Activated T-cell treated with anti-CD3 and anti-CD28 coated beads for 1 hour (primary cell): Measurements from ENCODE around the gene PLPP1.
"Not testable (repeated sequence)": the region's sequence is repeated elsewhere in the genome, so short reads cannot be mapped to it uniquely, and the experiment has no call there.

Experiments
- DNase-seq: peaks from one replicate; pipeline ENCODE4 v3.0.0-alpha.2; 2020; ENCODE audit warnings: low read depth

The PLPP1 gene

GRCh38 chr5:55503917-55504316, 30.8 kb downstream of the PLPP1 start:
- DNase-seq = not testable (repeated sequence)

GRCh38 chr5:55502759-55503158, 32.0 kb downstream of the PLPP1 start:
- no peak for DNase-seq

DNA sequence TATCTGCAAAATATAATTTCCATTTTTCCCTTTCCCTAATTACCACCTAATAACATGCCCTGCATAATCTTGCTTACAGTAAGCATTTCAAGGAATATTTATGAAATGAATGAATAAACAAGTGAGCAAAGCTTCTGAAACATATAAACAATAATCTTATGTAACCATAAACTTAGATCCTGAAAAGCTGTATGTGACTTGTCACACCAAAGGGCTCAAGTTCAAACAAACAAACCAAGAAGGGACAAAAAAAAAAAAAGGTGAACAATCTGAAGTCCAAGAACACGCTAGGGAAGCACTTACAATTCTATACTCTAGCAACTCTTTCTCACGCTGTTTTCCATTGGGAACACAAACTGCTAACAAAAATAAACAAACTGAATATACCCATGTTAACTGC, 36.3 kb downstream of the PLPP1 start:
- no peak for DNase-seq

DNA sequence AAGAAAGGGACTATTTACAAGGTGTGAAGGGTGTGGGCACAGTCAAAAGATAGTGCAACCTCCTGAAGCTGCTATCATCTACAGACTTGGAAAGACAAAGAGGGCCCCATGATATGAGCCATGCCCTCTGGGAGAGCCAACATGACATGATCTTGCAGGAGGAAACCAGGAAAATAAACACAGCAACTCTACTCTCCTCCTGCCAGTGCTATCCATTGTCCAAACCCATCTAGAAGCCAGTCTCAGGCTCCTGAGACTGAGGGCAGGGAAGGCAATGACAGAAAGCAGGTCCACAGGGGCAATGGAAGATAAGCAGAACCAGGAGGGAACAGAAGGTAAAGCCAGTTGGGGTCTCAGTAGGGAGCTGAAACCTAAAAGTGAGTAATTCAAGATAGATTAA, 37.1 kb downstream of the PLPP1 start:
- no peak for DNase-seq

DNA sequence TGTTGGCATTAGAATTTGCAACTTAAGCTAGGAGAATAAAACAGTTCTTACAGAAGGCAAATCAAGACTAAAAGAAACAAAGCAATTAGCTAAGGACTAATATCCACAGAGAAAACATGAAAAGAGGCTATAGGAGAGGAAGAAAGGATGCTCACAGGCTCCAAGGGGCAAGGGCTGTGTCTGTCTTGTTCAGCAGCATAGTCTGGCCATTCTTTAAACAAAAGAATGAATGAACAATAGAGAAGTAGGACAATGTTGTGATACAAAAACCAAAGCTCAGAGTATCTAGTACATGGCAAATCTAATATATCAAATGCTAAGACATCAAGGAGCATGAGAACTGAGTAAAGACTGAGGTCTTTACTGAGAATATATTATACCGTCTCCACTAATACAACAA, 39.5 kb downstream of the PLPP1 start:
- no peak for DNase-seq

DNA sequence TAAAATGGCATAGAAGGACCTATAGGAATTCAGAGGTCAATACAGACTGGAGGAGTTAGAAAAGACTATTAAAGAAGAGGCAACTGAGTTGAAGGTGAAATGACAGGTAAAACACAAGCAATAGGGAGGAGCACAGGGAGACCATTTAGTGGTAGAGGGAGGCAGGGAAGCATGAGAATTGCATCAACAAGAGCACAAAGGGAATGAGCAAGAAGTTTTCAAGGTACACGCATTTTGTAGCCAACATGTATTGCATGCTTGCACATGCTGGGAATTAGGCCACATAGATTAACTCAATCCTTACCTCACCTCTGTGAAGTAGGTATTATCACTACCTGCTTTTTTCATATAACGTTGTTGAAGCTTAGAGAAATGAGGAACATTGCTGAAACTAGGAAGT, 42.3 kb downstream of the PLPP1 start:
- DNase-seq = no peak

- no peak for DNase-seq
These were observed 49.7 kb downstream of the PLPP1 start for GRCh38 chr5:55485073-55485472.

GRCh38 chr5:55484531-55484930, 50.2 kb downstream of the PLPP1 start:
- DNase-seq = no peak

GRCh38 chr5:55483885-55484284, 50.9 kb downstream of the PLPP1 start:
- DNase-seq = no peak

DNA sequence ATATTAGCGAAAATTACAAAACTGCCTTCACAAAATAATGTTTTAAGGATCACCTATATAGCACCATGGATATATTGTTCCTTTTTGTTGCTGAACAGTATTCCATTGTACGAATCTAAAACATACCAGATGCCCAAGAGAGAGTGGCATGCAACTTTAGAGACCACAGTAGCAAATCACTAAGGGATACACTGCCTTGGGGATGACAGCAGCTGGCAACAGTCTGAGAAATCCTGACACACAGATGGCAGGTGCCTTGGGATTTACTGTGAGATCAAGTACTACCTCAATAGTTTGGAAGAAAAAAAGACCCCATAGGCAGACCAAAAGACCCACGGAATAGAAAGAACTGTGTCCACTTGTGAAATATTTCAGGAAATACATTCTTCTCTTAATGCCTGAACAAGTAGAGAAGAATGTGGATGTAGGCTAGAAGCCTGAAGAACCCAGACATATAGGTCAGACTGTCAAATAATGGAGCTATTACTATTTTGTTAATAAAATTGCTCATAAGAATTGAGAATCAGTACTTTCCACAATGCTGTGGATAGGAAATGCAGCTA, 53.4 kb downstream of the PLPP1 start:
- no peak for DNase-seq

DNA sequence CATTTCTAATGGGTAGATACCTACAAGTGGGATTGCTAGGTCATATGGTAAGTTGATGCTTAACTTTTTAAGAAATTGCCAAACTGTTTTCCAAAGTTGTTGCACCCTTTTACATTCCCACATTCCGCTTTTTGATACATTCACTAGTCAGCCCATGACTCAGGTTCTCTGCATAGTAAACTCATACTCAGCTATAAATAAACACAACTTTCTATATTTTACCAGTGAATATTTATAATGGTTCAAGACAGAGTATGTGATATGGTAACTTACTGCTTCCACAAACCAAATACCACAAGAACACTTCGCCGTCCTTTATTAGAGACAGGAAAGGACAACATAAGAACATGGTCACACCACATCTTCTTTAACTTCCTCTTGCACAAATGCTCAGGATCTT, 54.0 kb downstream of the PLPP1 start:
- DNase-seq = no peak

GRCh38 chr5:55472642-55473041, 62.1 kb downstream of the PLPP1 start:
- DNase-seq = no peak

DNA sequence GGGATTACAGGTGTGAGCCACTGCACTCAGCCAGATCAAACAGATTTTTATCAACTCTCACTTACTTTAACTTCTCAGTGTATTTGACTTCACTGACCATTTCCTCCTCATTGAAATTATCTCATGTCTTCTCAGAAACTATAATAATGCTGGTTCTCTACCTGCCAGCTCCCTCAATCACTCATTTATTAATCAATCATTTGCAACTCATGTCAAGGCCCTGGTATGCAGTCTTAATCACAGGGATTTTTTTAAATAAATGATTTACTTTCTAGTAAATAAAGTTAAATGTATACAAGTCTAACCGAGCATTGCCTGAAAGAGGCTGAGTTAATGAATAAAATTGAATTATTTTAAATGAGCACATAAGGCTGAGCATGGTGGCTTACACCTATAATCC, 63.3 kb downstream of the PLPP1 start:
- DNase-seq = no peak

GRCh38 chr5:55470282-55470681, 64.5 kb downstream of the PLPP1 start:
- no peak for DNase-seq

DNA sequence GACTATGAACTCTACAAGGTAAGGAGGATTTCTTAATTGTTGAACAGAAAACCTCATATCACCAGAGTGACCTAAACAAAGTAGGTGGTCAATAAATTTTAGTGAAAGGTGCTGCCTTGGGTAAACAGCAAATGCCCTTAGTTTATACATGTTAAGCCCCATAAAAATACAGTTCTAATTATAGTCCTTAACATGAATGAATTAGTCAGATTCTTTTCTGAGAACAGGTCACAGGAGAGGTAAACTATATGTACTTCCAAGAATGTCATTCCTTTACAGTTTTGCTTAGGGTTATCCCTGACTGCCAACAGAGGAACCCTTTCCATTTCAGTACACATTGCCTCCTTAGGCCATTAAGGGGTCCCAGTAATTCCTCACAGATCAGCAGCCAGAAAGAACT, 64.9 kb downstream of the PLPP1 start:
- DNase-seq = no peak

DNA sequence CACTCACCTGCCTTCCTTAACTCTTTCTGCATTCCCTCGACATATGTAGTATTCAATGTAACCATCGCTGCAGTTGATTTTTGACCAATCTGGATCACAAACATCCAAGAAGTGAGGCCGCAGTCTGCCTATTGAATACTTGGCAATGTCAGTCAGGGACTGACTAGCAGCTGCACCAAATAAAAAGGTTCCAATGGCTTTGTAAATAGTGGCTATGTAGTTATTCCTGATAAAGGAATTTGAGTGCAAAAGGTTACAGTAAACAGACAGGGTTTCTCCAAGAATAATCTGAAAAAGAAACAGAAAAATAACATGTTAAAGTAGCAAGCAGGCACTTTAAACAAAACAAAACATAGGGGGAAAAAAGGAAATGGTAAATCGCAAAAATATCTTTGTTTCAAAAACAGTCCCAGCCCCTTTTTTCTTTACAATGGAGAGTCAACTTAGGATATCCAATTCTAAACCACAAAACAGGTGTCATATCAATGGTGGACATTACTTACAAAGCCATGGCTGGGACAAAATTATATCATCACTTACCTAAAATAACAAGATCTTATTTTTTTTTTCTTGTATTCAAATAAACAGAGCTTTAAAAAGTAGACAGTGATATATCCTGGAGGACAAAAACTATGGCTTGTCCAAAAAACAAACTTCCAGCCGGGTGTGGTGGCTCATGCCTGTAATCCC, 66.8 kb downstream of the PLPP1 start:
- DNase-seq = no peak

DNA sequence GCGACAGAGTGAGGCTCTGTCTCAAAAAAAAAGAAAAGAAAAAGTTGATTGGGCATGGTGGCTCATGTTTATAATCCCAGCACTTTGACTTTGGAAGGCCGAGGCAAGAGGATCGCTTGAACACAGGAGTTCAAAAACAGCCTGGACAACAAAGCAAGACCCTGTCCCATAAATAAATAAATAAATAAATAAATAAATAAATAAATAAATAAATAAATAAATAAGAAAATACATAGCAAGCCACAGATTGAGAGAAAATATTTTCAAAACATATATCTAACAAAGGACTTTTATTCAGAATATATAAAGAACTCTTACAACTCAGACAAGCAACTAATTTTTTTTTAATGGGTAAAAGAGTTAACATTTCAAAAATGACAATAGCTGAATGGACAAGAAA, 71.2 kb downstream of the PLPP1 start:
- DNase-seq = no peak

DNA sequence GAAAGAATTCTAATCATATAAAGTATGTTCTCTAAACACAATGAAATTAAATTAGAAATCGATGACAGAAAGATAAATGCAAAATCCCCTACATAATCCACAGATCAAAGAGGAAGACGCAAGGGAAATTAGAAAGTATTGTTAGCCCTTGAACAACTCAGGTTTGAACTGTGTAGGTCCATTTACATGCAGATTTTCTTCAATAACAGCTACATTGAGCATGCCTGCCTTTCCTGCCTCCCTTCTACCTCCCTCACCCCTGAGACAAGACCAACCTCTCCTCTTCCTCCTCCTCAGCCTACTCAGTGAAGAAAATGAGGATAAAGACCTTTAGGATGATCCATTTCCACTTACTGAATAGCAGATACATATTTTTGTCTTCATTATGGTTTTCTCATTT, 75.2 kb downstream of the PLPP1 start:
- DNase-seq = no peak

DNA sequence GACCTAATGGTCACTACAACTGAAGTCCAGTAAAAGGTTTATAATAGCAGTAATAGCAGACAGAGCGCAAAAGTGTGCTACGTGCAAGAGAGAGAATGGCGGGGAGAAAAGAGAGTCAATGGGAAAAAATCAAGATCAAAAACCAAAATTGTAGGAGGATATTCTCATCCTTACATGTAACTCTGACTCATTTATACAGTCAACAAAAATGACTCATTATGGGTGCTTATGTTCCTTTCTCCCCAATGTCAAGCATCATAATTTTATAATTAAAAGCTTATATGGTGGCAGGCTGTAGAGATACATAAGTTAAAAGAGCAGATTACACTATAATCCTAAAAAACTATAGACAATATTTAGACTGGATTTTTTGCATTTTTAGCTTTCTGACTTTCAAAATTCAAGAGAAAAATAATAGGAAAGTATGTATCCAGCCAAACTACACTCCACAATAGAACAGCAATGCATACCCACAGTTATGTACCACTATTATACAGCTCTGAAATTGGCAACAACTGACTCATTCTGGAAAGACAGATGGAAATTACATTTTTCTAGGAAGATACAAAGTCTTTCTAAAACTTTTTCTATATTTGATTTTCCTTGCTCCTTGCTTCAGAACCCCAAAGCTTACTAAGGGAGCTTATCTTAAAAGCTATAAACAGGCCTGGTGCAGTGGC, 78.4 kb downstream of the PLPP1 start:
- DNase-seq = no peak

GRCh38 chr5:55454282-55454681, 80.5 kb downstream of the PLPP1 start:
- DNase-seq = no peak

GRCh38 chr5:55453211-55453610, 81.6 kb downstream of the PLPP1 start:
- DNase-seq = no peak

DNA sequence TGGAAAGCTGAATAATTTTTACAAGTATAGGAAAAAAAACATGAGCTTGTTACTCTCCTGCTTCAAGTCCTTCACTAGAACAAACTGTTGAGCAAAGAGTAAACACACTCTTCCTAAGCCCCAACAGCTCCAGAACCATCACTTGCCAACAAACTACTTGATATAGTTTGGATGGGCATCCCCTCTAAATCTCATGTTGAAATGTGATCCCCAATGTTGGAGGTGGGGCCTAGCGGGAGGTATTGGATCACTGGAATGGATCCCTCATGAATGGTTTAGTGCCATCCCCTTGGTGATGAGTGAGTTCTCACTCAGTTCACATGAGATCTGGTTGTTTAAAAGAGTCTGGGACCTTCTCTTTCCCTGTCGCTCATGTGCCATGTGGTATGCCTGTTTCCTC, 82.8 kb downstream of the PLPP1 start:
- DNase-seq = no peak

GRCh38 chr5:55450050-55450765, 84.6 kb downstream of the PLPP1 start:
- no peak for DNase-seq
